Tibial nerve (tissue), 4 donors: ENCODE measurements around the gene XYLT1.

ENCODE experiments used
- CTCF ChIP-seq, 5 experiments: fragments of 200-600 bp in 3 of 5; fragments of 450-650 bp in 2 of 5; sonication (generic) in 3 of 5; IDR thresholded peaks; one replicate each; pipeline ENCODE4 v1.5.1; 2016 to 2019; ENCODE audit warnings: antibody characterized with exemption in 5 of 5, mild to moderate bottlenecking in 3 of 5, moderate library complexity in 2 of 5
- EP300 ChIP-seq, 2 donors: sonication (generic); formaldehyde crosslinking; IDR thresholded peaks; one replicate each; pipeline ENCODE4 v1.6.1; 2017; ENCODE audit warnings: antibody characterized with exemption in 2 of 2, mild to moderate bottlenecking in 1 of 2
- POLR2A ChIP-seq, 2 donors: fragments of 450-650 bp; IDR thresholded peaks; one replicate each; pipeline ENCODE4 v1.6.1; 2017; ENCODE audit warnings: antibody characterized with exemption in 2 of 2, mild to moderate bottlenecking in 2 of 2, moderate library complexity in 2 of 2

- no peak for TF ChIP-seq CTCF (IDR thresholded peaks at IDR 0.05)
- no peak for TF ChIP-seq EP300 (IDR thresholded peaks at IDR 0.05)
- no peak for TF ChIP-seq POLR2A (IDR thresholded peaks at IDR 0.05)
Observed at GRCh38 chr16:17131351-17131750, 339.4 kb downstream of the XYLT1 start.
